ENCODE data around the gene NAV3. TPM values are rescaled to one million over a fixed set of nuclear protein-coding genes. Genes with fewer than 3 reads are reported as not detected.

The NAV3 gene
- polyA plus RNA-seq, 3 donors: 0.11 TPM; not detected in 2

DNA sequence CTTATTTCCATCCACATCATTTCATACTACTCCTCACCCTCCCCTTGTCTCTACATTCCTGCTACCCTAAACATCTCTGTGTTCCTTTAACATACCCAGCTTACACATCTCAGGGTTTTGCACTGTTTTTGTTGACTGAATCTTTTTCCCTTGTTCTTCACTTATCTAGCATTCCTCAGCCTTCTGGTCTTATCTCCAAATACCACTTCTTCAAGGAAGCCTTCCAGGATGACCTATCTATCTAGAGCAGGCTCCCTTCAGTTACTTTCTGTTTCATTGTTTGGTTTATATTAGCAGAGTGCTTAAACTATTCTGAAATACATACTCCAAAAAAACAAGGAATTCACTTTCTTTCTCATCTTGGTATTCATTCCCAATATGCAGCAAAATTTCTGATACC, 353.1 kb downstream of the NAV3 start:
- no peak overlapping the region for H3K4me2 ChIP-seq (replicated peaks; ENCODE audit: extremely low read depth, low read length, poor library complexity, severe bottlenecking)
- Mint-ChIP-seq H3K4me3 (no peak overlapping the region), H3K27ac (no peak overlapping the region)

DNA sequence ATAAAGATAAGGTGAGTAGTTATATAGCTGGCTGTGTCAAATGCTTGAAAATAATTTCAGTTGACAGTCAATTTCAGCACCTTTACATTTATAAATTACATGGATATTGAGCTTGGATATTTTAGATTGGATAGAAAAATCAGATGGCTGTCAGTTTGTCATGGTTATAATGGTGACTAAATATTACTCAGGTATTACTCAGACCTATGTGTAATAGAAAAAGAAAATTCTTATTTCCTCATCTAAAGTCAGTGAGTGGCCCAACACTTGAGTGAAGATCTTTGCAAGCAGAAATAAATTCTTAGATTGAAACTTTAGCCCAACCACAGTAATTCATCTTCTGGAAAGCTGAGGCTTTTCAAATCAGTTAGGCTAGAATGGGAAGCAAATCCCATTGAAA, 354.4 kb downstream of the NAV3 start:
- Mint-ChIP-seq H3K4me1 (no peaks in the 10 kb centered on the region), H3K27me3 (ENCODE audit: low read depth in 3 of 3) (no peaks in the 10 kb centered on the region), H3K9me3 (no peaks in the 10 kb centered on the region), H3K27ac (no peak overlapping the region), H3K4me3 (no peak overlapping the region), H3K36me3 (no peaks in the 10 kb centered on the region)
- Histone ChIP-seq H3K4me3 (replicated peaks in 1 of 3; ENCODE audit: low read depth in 2 of 3, low read length in 3 of 3) (no peak overlapping the region), H3K36me3 (replicated peaks in 1 of 2; ENCODE audit: control insufficient read depth in 1 of 2, insufficient read depth in 2 of 2, low read length in 2 of 2) (no peaks in the 10 kb centered on the region), H3K9ac (ENCODE audit: insufficient read depth, low read length, poor library complexity, severe bottlenecking) (no peak overlapping the region), H3K4me2 (replicated peaks; ENCODE audit: extremely low read depth, low read length, poor library complexity, severe bottlenecking) (no peak overlapping the region), H3K4me1 (ENCODE audit: control insufficient read depth in 1 of 2, insufficient read depth in 2 of 2, low read length in 2 of 2) (no peaks in the 10 kb centered on the region), H3K9me3 (replicated peaks in 1 of 2; ENCODE audit: control insufficient read depth in 1 of 2, insufficient read depth in 1 of 2, low read length in 2 of 2) (no peaks in the 10 kb centered on the region), H3K27ac (ENCODE audit: low read depth in 1 of 2, low read length in 2 of 2) (no peak overlapping the region), H3K27me3 (ENCODE audit: control insufficient read depth in 2 of 2, insufficient read depth in 2 of 2, low read length in 2 of 2) (no peaks in the 10 kb centered on the region), H4K20me1 (ENCODE audit: insufficient read depth, low read length) (no peaks in the 10 kb centered on the region), H2AFZ (ENCODE audit: insufficient read depth, low read depth, low read length, poor library complexity, severe bottlenecking) (no peak overlapping the region), H3K79me2 (ENCODE audit: insufficient read depth, low read length) (no peaks in the 10 kb centered on the region)
- DNase-seq: no peak
- intact Hi-C loops (cut with micrococcal nuclease): no loop called here
- TF ChIP-seq, protein P1, sequence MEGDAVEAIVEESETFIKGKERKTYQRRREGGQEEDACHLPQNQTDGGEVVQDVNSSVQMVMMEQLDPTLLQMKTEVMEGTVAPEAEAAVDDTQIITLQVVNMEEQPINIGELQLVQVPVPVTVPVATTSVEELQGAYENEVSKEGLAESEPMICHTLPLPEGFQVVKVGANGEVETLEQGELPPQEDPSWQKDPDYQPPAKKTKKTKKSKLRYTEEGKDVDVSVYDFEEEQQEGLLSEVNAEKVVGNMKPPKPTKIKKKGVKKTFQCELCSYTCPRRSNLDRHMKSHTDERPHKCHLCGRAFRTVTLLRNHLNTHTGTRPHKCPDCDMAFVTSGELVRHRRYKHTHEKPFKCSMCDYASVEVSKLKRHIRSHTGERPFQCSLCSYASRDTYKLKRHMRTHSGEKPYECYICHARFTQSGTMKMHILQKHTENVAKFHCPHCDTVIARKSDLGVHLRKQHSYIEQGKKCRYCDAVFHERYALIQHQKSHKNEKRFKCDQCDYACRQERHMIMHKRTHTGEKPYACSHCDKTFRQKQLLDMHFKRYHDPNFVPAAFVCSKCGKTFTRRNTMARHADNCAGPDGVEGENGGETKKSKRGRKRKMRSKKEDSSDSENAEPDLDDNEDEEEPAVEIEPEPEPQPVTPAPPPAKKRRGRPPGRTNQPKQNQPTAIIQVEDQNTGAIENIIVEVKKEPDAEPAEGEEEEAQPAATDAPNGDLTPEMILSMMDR (IDR thresholded peaks at IDR 0.05): no peak

More for the DNA sequence above, 353.1 kb downstream of the NAV3 start:
- Mint-ChIP-seq H3K4me1 (no peaks in the 10 kb centered on the region), H3K36me3 (no peaks in the 10 kb centered on the region), H3K9me3 (no peaks in the 10 kb centered on the region), H3K27me3 (ENCODE audit: low read depth in 3 of 3) (no peaks in the 10 kb centered on the region)
- TF ChIP-seq, protein P1 (IDR thresholded peaks at IDR 0.05): no peak
- H3K27me3 ChIP-seq (ENCODE audit: control insufficient read depth in 2 of 2, insufficient read depth in 2 of 2, low read length in 2 of 2): no peaks in the 10 kb centered on the region
- H3K9ac ChIP-seq (ENCODE audit: insufficient read depth, low read length, poor library complexity, severe bottlenecking): no peak overlapping the region
- no peak overlapping the region for H2AFZ ChIP-seq (ENCODE audit: insufficient read depth, low read depth, low read length, poor library complexity, severe bottlenecking)
- H3K9me3 ChIP-seq (replicated peaks in 1 of 2; ENCODE audit: control insufficient read depth in 1 of 2, insufficient read depth in 1 of 2, low read length in 2 of 2): no peaks in the 10 kb centered on the region
- no peaks in the 10 kb centered on the region for H3K79me2 ChIP-seq (ENCODE audit: insufficient read depth, low read length)
- intact Hi-C loops (cut with micrococcal nuclease): no loop called here
- no peak for DNase-seq
- no peak overlapping the region for H3K4me3 ChIP-seq (replicated peaks in 1 of 3; ENCODE audit: low read depth in 2 of 3, low read length in 3 of 3)
- no peaks in the 10 kb centered on the region for H3K36me3 ChIP-seq (replicated peaks in 1 of 2; ENCODE audit: control insufficient read depth in 1 of 2, insufficient read depth in 2 of 2, low read length in 2 of 2)
- no peaks in the 10 kb centered on the region for H3K4me1 ChIP-seq (ENCODE audit: control insufficient read depth in 1 of 2, insufficient read depth in 2 of 2, low read length in 2 of 2)
- H4K20me1 ChIP-seq (ENCODE audit: insufficient read depth, low read length): no peaks in the 10 kb centered on the region
- H3K27ac ChIP-seq (ENCODE audit: low read depth in 1 of 2, low read length in 2 of 2): no peak overlapping the region

Data from CD14-positive monocyte (primary cell).